Astrocyte of the cerebellum (primary cell): ENCODE measurements around the gene CCDC85C.

Experiments used
- DNase-seq: peaks from one replicate; pipeline ENCODE4 v3.0.0-alpha.2; 2011; ENCODE audit warnings: low read depth
- H3K4me3 ChIP-seq: 2 replicates; pipeline ENCODE4 v1.5.1; 2011; ENCODE audit warnings: mild to moderate bottlenecking, low read depth, low read length, moderate library complexity
- CTCF ChIP-seq: IDR thresholded peaks from 2 replicates; pipeline ENCODE4 v1.5.1; 2012; ENCODE audit warnings: low read length, low read depth, moderate library complexity, mild to moderate bottlenecking; ENCODE audit errors: missing control alignments
- in situ Hi-C: cut with HindIII; loops from 2 replicates; pipeline ENCODE4 v1.10.0; 2017; ENCODE audit warnings: low sequenced_read_pairs

CCDC85C gene

DNA sequence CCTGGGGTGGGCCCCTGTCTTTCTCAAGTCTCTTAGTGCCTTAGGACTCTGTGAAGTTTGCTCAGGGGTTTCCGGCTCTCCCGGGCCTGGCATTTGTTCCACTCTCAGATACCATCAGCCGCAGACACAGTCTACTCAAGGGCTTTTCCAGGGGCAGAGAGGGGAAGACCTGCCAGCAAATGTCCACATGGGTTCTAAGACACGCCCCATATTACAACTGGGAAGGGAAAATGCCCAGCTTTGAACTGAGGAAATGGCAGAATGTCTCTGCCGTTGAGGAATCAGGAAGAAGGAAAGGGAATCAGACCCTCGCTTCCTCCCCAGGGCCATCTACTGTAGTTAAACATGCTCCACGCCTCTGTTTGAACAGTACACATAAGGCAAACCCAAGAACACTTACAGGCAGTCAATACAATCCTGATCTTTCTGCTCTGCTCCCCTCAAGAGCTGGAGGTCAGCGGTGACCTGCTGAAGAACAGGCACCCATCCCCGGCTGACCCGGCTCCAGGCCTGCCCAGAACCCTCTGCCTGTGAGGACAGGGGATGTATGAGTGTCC lies 7.9 kb downstream of the CCDC85C start:
- DNase-seq = no peak
- TF ChIP-seq CTCF = no peak
- in situ Hi-C loops = no loop called here
- no peak overlapping the region for H3K4me3 ChIP-seq

- in situ Hi-C loops = no loop called here
- no peak overlapping the region for H3K4me3 ChIP-seq
- no peak for TF ChIP-seq CTCF
- DNase-seq = no peak
These were observed 8.5 kb downstream of the CCDC85C start for GRCh38 chr14:99595524-99595923.

DNA sequence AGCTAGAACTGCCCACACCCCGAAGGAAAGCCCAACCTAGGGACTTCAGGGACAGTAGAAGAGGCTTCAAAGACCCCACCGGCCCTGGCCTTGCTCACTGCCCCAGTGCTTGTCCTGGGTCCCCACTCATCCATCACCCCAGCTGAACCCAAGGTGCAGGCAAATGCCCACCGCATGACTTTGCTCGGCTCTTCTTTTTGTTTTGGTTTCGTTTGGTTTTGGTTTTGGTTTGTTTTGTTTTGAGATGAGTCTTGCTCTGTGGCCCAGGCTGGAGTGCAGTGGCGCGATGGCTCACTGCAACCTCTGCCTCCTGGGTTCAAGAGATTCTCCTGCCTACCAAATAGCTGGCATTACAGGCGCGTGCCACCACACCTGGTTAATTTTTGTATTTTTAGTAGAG lies 9.0 kb downstream of the CCDC85C start:
- no peak for TF ChIP-seq CTCF
- no peak for DNase-seq
- no peak overlapping the region for H3K4me3 ChIP-seq

GRCh38 chr14:99593971-99594841 lies 9.8 kb downstream of the CCDC85C start:
- no peak for DNase-seq
- in situ Hi-C loops = no loop called here
- H3K4me3 ChIP-seq = no peak overlapping the region

More for the DNA sequence above, 9.0 kb downstream of the CCDC85C start:
- in situ Hi-C loops = no loop called here

DNA sequence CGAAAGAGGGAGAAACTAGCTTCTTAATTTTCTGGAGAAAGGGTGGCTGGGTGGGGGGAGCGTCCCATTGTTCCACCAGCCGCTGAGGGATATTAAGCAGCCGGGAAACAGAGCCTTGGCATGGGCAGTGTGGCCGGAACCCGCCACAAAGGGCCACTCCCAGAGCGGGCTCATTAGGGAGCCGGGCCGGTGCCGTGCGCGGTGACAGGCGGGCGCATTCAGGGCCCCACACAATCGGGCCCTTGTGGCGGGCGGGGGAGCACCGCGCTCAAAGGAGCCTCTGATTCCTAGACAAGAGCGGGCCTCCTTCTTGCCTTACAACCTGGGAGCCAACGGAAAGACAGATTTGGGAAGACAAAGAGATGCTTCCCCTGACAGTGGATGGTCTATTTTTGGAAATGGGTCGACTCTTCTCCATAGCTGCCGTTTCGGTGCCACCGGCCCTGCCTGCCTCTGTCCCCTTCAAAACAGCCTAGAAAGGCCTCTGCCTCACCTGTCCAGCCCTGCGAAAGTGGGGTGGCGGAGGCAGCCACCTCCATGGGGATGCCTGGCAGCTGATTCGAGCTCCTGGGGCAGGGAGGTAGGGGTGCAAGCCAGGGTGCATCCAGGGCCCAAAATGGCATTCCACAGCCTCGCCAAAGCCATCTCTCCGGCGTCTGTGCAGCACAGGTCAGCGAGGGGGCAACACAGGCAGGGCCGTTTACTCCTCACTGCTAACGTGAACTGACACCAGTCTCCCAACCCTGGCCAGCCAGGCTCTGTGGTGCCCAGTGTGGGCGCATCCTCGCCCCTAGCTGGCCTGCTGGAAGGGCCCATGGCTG lies 10.9 kb downstream of the CCDC85C start:
- no peak overlapping the region for H3K4me3 ChIP-seq
- no peak for DNase-seq
- no peak for TF ChIP-seq CTCF
- in situ Hi-C loops = no loop called here

More at GRCh38 chr14:99593971-99594841, 9.8 kb downstream of the CCDC85C start:
- no peak for TF ChIP-seq CTCF

- H3K4me3 ChIP-seq = no peak overlapping the region
- no peak for DNase-seq
- in situ Hi-C loops = no loop called here
- no peak for TF ChIP-seq CTCF
These were observed 11.6 kb downstream of the CCDC85C start for GRCh38 chr14:99592394-99592793.
